HG02763 (cell line): ENCODE results near the gene ATP8B4.

Experiments used
- ATAC-seq: cut with Tn5 transposase; IDR thresholded peaks from one replicate; pipeline ENCODE4 v1.9.1; 2021; ENCODE audit warnings: mild to moderate bottlenecking, moderate library complexity; ENCODE audit not compliant: unreplicated experiment

The ATP8B4 gene

DNA sequence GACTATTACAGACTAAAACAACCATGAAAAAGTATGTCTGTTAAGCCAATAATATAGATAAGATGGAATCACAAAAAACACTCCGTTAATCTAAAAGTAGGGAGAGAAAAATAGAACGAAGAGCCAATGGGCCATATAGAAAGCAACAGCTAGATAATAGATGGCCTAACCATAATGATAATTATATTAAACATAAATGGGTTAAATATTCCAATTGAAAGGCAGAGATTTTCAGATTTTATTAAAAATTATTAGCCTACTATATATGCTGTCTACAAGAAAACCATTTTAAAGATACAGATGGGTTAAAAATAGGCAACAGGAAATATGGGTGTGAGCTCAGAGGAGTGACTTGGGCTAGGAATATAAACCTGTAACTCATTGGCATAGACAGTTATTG is 76.3 kb downstream of the ATP8B4 start:
- ATAC-seq, result no peak

GRCh38 chr15:50030456-50030855 is 88.6 kb downstream of the ATP8B4 start:
- ATAC-seq, result no peak

DNA sequence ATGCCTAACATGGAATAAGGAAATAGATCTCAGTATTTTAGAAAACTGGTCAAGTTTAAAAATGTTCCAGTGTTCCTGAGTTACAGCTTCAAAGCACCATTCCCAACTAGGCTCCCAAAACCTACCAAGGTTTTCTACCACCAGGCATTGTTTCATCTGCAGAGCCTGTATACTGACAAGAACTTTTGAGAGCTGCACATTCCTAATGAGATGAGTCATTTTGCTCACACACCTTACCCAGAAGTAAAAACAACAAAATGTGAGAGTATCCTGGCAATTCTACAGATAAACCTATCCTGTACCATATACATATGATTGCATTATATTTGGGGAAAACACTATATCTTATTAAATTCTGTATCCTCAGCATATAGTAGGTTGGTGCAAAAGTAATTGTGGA is 90.7 kb downstream of the ATP8B4 start:
- no peak for ATAC-seq

DNA sequence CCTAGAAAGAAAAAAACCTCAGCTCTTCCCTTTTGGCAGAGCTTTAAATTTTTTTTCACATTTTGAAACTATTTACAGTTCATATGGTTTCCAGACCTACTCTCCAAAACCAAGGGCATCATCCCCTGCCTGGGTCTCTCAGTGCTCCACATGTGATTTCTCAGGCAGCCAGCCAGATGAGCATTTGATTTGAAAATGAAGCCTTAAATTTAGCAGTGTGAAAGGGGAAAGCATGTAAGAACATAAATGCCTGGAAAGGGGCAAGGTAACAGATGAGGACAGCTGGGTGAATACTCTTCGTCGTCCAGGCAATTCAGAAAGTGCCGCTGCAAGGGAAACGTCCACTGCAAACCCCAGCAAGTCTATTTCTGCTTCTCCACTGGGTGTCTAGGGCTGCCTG is 94.8 kb downstream of the ATP8B4 start:
- no peak for ATAC-seq

DNA sequence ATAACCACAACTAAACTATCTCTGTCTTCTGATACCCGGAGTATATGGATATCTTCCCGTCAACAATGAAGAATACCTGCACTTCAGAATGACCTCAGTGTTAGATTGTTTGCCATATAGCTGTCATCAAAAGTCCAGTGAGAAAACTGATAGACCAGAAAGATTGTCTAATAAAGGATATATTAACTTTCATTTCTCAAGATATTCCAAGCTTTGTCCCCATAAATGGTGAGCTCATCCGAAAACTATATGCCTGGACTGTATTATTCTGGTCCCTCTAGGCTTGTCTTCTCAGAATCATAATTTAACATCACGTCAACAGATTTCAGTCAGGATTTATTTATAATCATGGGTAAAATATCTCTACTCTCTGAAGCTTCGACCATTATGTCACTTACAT is 100.5 kb downstream of the ATP8B4 start:
- no peak for ATAC-seq

DNA sequence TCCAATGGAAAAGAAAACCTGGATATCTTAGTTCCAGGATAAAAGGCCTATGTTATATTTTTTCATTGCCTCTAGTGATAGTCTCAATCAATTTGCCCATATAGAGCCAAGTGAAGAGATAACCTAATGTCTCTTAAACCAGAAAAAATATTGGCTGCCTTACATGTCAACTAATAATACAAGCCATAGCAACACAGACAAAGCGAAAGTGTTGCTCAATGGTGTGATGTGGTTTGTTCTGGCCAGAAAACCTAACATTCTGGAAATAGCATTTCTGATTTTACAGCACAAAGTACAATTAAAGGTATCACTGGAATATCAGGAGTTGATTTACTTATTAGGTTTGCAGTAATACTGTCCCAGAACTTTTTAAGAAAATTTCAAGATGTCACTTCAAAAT is 101.5 kb downstream of the ATP8B4 start:
- ATAC-seq, result no peak

- no peak for ATAC-seq
Measured at GRCh38 chr15:50016951-50017350, 102.1 kb downstream of the ATP8B4 start.

DNA sequence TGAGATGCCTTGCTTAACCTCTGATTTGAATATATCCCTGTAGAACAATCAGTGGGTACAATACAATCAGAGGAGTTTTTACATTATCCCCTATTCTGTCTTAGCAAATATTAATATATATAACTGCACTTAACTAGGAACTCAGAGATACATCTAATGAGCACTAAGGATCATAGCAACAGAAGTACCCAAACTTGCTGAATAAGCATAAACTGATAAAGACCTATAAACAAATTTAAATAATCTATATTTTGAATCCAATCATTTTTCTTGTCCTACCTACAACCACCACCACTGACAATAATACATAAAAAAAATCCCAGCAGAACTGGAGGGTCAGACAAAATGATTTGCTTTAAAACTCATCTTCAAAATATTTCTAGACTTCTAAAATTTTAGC is 106.2 kb downstream of the ATP8B4 start:
- ATAC-seq, result no peak

GRCh38 chr15:50009634-50010033 is 109.4 kb downstream of the ATP8B4 start:
- ATAC-seq, result no peak

DNA sequence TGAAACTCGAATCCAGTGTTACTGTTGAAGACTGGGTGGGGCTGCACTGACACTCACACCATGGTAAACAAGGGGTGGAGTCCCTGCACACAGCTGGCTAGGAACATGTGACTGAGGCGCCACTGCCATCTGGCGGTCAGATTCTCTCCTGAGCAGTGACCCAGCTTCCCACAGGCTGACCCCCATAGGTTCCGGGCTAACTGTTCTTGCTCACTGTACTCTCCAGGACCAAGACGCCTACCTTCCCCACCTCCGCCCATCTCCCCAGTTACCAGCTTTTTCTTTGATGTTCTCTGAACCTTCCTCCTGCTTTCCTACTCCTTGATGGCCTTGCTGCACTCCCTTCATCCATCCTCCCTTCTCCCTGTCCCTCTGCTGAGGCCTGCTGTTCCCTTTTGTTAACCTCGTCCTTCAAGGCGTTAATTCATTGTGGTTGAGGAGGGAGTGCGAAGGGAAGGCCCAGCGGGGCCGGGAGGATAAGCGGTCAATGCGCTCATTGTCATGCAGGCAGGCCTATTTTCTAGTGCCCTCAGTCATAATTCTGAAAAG is 115.2 kb downstream of the ATP8B4 start:
- peak; percentile 100 for ATAC-seq

GRCh38 chr15:49991587-49991986 is 127.4 kb downstream of the ATP8B4 start:
- no peak for ATAC-seq

- no peak for ATAC-seq
Measured at GRCh38 chr15:49990835-49991545, 128.0 kb downstream of the ATP8B4 start.

- no peak for ATAC-seq
Measured at GRCh38 chr15:49989498-49989897, 129.5 kb downstream of the ATP8B4 start.

DNA sequence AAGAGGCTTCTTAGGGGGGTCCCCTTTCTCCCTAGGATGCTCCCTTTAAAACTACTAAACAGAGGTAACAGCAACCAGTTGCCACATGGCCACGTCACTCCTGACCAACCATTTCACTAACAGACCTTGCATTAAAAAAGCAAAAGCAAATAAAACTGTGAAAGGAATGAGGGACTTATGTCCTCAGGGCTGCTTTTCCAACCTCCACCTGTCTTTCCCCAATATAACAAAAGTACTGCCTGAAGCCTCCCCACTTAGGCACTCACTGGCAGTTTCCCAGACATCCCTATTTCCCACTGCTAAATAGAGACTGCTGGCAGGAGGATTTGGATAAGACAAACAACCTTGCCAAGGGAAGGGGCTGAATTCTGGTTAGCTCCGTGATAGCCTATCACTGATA is 130.3 kb downstream of the ATP8B4 start:
- no peak for ATAC-seq

GRCh38 chr15:49987896-49988295 is 131.1 kb downstream of the ATP8B4 start:
- no peak for ATAC-seq

DNA sequence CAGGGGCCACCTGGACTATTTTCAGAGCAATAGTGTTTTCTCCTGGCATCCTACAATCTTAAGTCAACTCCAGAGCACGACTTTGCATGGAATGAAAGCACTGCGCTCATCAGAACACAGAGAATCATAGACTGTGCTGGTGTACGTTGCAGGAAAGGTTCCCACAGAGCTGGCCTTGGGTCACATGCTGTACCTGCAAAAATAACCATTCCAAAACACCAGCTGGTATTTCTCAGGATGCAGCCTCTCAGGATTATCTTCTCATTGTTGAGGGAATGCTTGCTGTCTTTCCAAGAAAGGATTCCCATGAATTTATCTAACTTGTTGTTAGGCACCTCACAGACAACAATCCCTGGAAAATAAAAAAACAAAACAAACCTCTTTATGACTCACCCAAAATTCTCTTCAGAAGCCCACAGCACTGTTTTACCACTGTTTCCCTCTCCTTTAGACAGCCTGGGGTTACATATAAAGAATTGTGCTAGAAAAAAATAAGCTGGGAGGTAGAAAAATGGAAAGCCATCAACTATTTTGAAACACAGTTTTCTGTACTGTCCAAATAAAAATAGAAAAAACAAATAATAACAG is 131.7 kb downstream of the ATP8B4 start:
- no peak for ATAC-seq

- no peak for ATAC-seq
Measured at GRCh38 chr15:49986326-49986725, 132.7 kb downstream of the ATP8B4 start.

- ATAC-seq, result no peak
Measured at GRCh38 chr15:49985463-49985862, 133.6 kb downstream of the ATP8B4 start.

GRCh38 chr15:49984436-49984835 is 134.6 kb downstream of the ATP8B4 start:
- no peak for ATAC-seq

GRCh38 chr15:49982584-49982983 is 136.4 kb downstream of the ATP8B4 start:
- ATAC-seq, result no peak

GRCh38 chr15:49979705-49980382 is 139.2 kb downstream of the ATP8B4 start:
- no peak for ATAC-seq

GRCh38 chr15:49978121-49978520 is 140.9 kb downstream of the ATP8B4 start:
- ATAC-seq, result no peak
